Stimulated activated CD8-positive, alpha-beta memory T cell treated with anti-CD3 and anti-CD28 coated beads, Interleukin-4, amount 100 ng/mL, for 1 hour (primary cell): ENCODE data around the gene FAM177A1.
"Not testable (repeated sequence)": the region's sequence is repeated elsewhere in the genome, so short reads cannot be mapped to it uniquely, and the experiment has no call there.

ENCODE experiments used
- DNase-seq, 2 donors: peaks; one replicate each; pipeline ENCODE4 v3.0.0-alpha.2; 2020; ENCODE audit warnings: low read depth in 2 of 2, low spot score in 1 of 2

The FAM177A1 gene

GRCh38 chr14:35061113-35061791 lies 15.2 kb downstream of the FAM177A1 start:
- DNase-seq: not testable (repeated sequence)

- DNase-seq: not testable (repeated sequence)
Observed at GRCh38 chr14:35065731-35066130, 19.7 kb downstream of the FAM177A1 start.

GRCh38 chr14:35068238-35069012 lies 22.4 kb downstream of the FAM177A1 start:
- DNase-seq: no peak

GRCh38 chr14:35072226-35072625 lies 26.2 kb downstream of the FAM177A1 start:
- no peak for DNase-seq

- DNase-seq: no peak
Observed at GRCh38 chr14:35073486-35073885, 27.4 kb downstream of the FAM177A1 start.

- DNase-seq: no peak
Observed at GRCh38 chr14:35078082-35078481, 32.0 kb downstream of the FAM177A1 start.

GRCh38 chr14:35079742-35080141 lies 33.7 kb downstream of the FAM177A1 start:
- DNase-seq: no peak

GRCh38 chr14:35083530-35084150 lies 37.6 kb downstream of the FAM177A1 start:
- DNase-seq: no peak

GRCh38 chr14:35085441-35085840 lies 39.4 kb downstream of the FAM177A1 start:
- DNase-seq: no peak

GRCh38 chr14:35088514-35088913 lies 42.4 kb downstream of the FAM177A1 start:
- no peak for DNase-seq

GRCh38 chr14:35094645-35095044 lies 48.6 kb downstream of the FAM177A1 start:
- DNase-seq: not testable (repeated sequence)

GRCh38 chr14:35107866-35108265 lies 61.8 kb downstream of the FAM177A1 start:
- DNase-seq: no peak

- DNase-seq: no peak
Observed at GRCh38 chr14:35112641-35113040, 66.6 kb downstream of the FAM177A1 start.

- DNase-seq: no peak
Observed at GRCh38 chr14:35113308-35113950, 67.4 kb downstream of the FAM177A1 start.

- DNase-seq: no peak
Observed at GRCh38 chr14:35114036-35114435, 68.0 kb downstream of the FAM177A1 start.

GRCh38 chr14:35116242-35116641 lies 70.2 kb downstream of the FAM177A1 start:
- DNase-seq: no peak

GRCh38 chr14:35117112-35117511 lies 71.0 kb downstream of the FAM177A1 start:
- no peak for DNase-seq

GRCh38 chr14:35121026-35121886 lies 75.2 kb downstream of the FAM177A1 start:
- DNase-seq: no peak

GRCh38 chr14:35121887-35122695 lies 76.0 kb downstream of the FAM177A1 start, which contains the start of the genes PPP2R3C and PRORP:
TSS of gene PPP2R3C (minus strand) at chr14:35121990. CDS start at chr14:35121959, 31 bp downstream.
TSS of gene PRORP (plus strand) at chr14:35122552. CDS start at chr14:35123246, 694 bp downstream.
- DNase-seq: peak; percentile 62 to 77
